GM18526 (cell line): ENCODE measurements around the gene VWA3A.

Experiments
- POLR2A ChIP-seq: IDR thresholded peaks from 3 replicates; pipeline ENCODE4 v1.6.1; 2011; ENCODE audit not compliant: insufficient read length; ENCODE audit errors: extremely low read depth

VWA3A gene

DNA sequence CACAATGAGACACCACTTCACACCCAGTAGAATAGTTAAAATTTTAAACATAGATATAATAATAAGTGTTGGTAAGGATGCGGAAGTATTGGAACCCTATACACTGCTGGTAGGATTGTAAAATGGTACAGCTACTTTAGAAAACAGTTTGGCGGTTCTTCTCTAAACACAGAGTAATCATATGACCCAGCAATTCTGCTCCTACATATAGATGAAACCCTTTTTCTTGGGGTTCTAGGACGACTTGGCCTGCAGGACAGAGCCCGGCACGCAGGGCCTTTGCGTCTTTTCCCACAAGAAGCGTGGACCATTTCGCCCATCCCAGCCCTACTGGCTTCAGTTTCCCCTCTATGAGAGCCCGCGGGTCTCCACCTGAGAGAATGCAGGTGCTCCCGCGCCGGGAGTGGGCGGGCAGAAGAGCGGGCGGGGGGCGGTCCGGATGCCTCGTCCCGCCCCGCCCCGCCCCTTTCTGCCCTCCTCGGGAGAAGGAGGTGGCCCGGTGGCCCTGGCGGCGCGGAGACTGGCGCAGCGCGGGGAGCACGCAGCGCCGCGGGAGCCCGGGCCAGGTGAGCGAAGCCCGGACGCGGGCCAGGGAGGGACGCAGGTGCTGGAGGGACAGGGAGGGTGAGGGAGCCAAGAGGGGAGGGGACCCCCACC lies 69.8 kb downstream of the VWA3A start, which contains the start of gene SDR42E2:
Gene SDR42E2 (plus strand): TSS at position 508 of the 657 bp plus-strand sequence. CDS start 3,077 bp downstream, outside the sequence.
- no peak for TF ChIP-seq POLR2A

DNA sequence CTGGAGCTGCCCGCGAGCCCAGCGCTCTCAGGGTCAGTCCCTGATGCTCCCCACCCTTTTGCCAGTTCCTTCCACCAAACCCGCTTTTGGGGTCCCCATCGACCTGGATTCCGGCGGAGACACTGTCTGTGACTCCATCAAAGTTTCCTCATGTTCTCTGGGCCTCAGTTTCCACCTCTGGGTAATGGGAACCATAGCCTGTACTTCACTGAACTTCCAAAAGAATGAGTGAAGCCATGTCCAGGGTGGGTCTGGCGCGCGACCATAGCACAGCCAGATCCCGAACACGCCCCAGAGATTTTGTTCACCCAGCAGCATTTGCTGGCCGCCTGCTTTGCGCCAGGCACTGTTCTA lies 70.3 kb downstream of the VWA3A start:
- TF ChIP-seq POLR2A: no peak

GRCh38 chr16:22163806-22164205 lies 71.5 kb downstream of the VWA3A start:
- no peak for TF ChIP-seq POLR2A

- TF ChIP-seq POLR2A: no peak
Measured at GRCh38 chr16:22164482-22164881, 72.1 kb downstream of the VWA3A start.

DNA sequence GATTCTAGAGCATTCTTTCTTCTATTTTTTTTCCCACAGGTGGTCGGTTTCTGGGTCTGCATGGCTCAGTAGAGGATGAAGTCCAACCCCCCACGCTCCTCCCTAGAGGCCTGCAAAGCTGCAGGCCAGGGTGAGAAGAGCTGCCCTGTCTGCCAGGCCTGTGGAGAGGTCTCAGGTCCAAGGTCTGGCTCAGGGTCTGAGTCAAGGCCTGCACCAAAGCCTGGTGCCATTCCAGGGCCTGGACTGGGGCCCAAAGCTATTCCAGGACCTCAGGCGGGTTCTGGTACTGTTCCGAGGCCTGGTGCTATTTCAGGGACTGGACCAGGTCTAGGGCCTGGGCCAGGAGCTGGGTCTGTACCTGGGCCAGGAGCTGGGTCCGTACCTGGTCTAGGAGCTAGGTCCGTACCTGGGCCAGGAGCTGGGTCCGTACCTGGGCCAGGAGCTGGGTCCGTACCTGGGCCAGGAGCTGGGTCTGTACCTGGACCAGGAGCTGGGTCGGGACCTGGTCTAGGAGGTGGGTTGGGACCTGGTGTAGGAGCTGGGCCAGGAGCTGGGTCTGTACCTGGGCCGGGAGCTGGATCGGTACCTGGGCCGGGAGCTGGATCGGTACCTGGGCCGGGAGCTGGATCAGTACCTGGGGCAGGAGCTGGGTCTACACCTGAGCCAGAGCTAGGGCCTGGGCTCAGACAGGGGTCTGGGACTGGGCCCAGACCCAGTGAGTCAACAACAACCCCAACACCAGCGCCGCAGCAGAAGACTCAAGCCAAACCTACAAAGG lies 73.4 kb downstream of the VWA3A start:
- TF ChIP-seq POLR2A: no peak

- TF ChIP-seq POLR2A: no peak
Measured at GRCh38 chr16:22171953-22172352, 79.6 kb downstream of the VWA3A start.

- no peak for TF ChIP-seq POLR2A
Measured at GRCh38 chr16:22174642-22175041, 82.3 kb downstream of the VWA3A start.

GRCh38 chr16:22177968-22178930 lies 85.9 kb downstream of the VWA3A start:
- TF ChIP-seq POLR2A: no peak

DNA sequence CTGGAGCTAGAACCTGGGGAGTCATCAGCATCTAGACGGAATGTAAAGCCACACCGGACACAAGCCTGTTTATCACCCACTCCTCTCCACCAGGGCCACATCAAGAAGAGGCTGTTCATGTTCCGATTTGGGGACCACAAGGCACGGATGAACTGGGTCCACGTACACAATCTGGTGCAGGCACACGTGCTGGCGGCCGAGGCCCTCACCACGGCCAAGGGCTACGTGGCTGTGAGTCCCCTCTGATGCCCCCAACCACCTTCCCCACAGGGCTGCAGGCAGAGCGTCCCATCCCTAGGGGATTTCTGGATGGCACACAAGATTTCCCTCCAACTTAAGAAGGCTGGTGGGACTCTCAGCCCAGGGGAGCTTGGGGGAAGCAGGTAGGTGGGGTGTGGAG lies 89.1 kb downstream of the VWA3A start:
- no peak for TF ChIP-seq POLR2A

DNA sequence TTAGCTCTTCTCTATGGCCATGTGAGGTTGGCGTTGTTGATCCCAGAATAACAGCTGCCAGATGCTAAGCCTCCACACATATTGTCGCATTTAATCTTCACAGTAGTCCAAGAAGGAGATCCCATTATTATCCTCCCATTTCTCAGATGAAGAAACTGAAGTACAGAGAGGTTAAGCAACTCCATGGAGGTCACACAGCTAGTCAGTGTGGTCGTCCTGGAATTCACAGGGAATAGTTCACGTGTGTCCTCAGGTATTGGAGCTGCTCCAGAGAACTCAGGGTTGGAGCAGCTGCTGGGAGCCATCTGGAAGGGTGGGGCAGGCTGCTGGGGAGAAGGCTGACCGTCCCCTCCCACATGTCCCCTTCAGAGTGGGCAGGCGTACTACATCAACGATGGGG lies 89.5 kb downstream of the VWA3A start:
- no peak for TF ChIP-seq POLR2A

GRCh38 chr16:22183335-22183734 lies 91.0 kb downstream of the VWA3A start:
- TF ChIP-seq POLR2A: no peak

- no peak for TF ChIP-seq POLR2A
Measured at GRCh38 chr16:22183901-22184614, 91.7 kb downstream of the VWA3A start.

- no peak for TF ChIP-seq POLR2A
Measured at GRCh38 chr16:22184615-22184968, 92.3 kb downstream of the VWA3A start.

GRCh38 chr16:22186517-22186916 lies 94.2 kb downstream of the VWA3A start:
- TF ChIP-seq POLR2A: no peak

DNA sequence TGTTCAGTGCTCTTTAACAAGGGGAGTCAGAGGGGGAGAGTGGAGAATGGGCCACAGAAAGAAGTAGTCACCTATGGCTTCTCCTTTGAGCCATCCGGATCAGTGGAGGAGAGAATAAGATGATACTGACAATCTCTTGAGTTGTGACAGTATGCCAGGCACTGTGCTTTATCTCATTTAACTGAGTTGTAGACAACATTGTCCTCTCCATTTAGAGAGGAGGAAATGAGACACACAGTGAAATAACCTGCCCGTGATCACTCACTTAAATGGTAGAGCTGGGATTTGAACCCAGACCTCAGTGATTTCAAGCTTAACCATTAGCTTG lies 95.9 kb downstream of the VWA3A start:
- TF ChIP-seq POLR2A: no peak
